Colonic mucosa (tissue), 4 donors: ENCODE data around the gene RASSF5. TPM values are rescaled to one million over a fixed set of nuclear protein-coding genes. Genes with fewer than 3 reads are reported as not detected.

Experiments used
- DNase-seq: peaks from one replicate; pipeline ENCODE4 v3.0.0-alpha.2; 2020
- H3K27ac ChIP-seq: fragments of 200-600 bp; one replicate; pipeline ENCODE4 v1.8.0; 2021
- H3K27me3 ChIP-seq: fragments of 200-600 bp; one replicate; pipeline ENCODE4 v1.8.0; 2021
- H3K36me3 ChIP-seq: fragments of 200-600 bp; one replicate; pipeline ENCODE4 v1.8.0; 2021
- H3K4me1 ChIP-seq: fragments of 200-600 bp; one replicate; pipeline ENCODE4 v1.8.0; 2021; ENCODE audit warnings: mild to moderate bottlenecking
- H3K4me3 ChIP-seq: fragments of 200-600 bp; one replicate; pipeline ENCODE4 v1.8.0; 2021
- H3K9ac ChIP-seq, 2 donors: one replicate each; pipeline ENCODE4 v1.7.0; 2013; ENCODE audit warnings: control low read depth in 2 of 2, low read depth in 2 of 2, low read length in 2 of 2
- H3K9me3 ChIP-seq: fragments of 200-600 bp; one replicate; pipeline ENCODE4 v1.8.0; 2021
- CTCF ChIP-seq: fragments of 200-600 bp; IDR thresholded peaks from one replicate; pipeline ENCODE4 v1.8.0; 2022; ENCODE audit warnings: antibody characterized with exemption, mild to moderate bottlenecking
- intact Hi-C: fragments of 100-400 bp; cut with DNase I; formaldehyde crosslinking; loops from one replicate; pipeline ENCODE4 v1.14.1; 2022
- total RNA-seq, 2 donors: library from RNA; stranded (reverse); fragmentation: NEBNext Ultra II Directional in 1 of 2; extraction: Animal tissue kit (Norgen Biotek cat#: 25700) in 1 of 2; gene quantifications; one replicate each; pipeline ENCODE4 v1.2.1, GENCODE V29; 2021
- donor health status: healthy.
- donor health status: DM: no; HTN: no; CAD: no.
- donor health status: DM: no; HTN: no; CAD: no.

Gene RASSF5
- total RNA-seq, 2 donors from 2014 or later = 4.9 to 5.4 TPM

- H3K36me3 ChIP-seq = no peaks in the 10 kb centered on the region
- H3K9ac ChIP-seq = no peak overlapping the region
- H3K4me3 ChIP-seq = no peak overlapping the region
- H3K27me3 ChIP-seq = no peaks in the 10 kb centered on the region
- intact Hi-C loops = no loop called here
- no peak for DNase-seq
- H3K27ac ChIP-seq = no peak overlapping the region
- TF ChIP-seq CTCF = no peak
- H3K9me3 ChIP-seq = no peaks in the 10 kb centered on the region
- no peaks in the 10 kb centered on the region for H3K4me1 ChIP-seq
Observed at GRCh38 chr1:206529425-206529824, 22.1 kb downstream of the RASSF5 start.

- DNase-seq = no peak
- no peaks in the 10 kb centered on the region for H3K4me1 ChIP-seq
- no peak overlapping the region for H3K27ac ChIP-seq
- intact Hi-C loops = no loop called here
- H3K4me3 ChIP-seq = no peak overlapping the region
- TF ChIP-seq CTCF = no peak
- H3K36me3 ChIP-seq = no peaks in the 10 kb centered on the region
- no peaks in the 10 kb centered on the region for H3K27me3 ChIP-seq
- no peak overlapping the region for H3K9ac ChIP-seq
- no peaks in the 10 kb centered on the region for H3K9me3 ChIP-seq
Observed at GRCh38 chr1:206532368-206532767, 25.0 kb downstream of the RASSF5 start.

- Histone ChIP-seq H3K9me3 (no peaks in the 10 kb centered on the region), H3K27me3 (no peaks in the 10 kb centered on the region), H3K4me3 (no peak overlapping the region), H3K9ac (no peak overlapping the region), H3K4me1 (no peaks in the 10 kb centered on the region), H3K27ac (no peak overlapping the region), H3K36me3 (no peaks in the 10 kb centered on the region)
- no peak for DNase-seq
- no peak for TF ChIP-seq CTCF
- intact Hi-C loops = no loop called here
Observed at GRCh38 chr1:206534552-206534951, 27.2 kb downstream of the RASSF5 start.

- Histone ChIP-seq H3K9ac (no peak overlapping the region), H3K9me3 (no peaks in the 10 kb centered on the region), H3K4me3 (no peak overlapping the region), H3K27ac (no peak overlapping the region), H3K4me1 (peaks cover 4% of the 10 kb centered on the region), H3K27me3 (no peaks in the 10 kb centered on the region), H3K36me3 (no peaks in the 10 kb centered on the region)
- no peak for TF ChIP-seq CTCF
- DNase-seq = no peak
- intact Hi-C loops = no loop called here
Observed at GRCh38 chr1:206535853-206536188, 28.5 kb downstream of the RASSF5 start.

- H3K4me1 ChIP-seq = peaks cover 4% of the 10 kb centered on the region
- H3K9ac ChIP-seq = no peak overlapping the region
- DNase-seq = no peak
- intact Hi-C loops = no loop called here
- no peak overlapping the region for H3K27ac ChIP-seq
- no peak for TF ChIP-seq CTCF
- no peaks in the 10 kb centered on the region for H3K36me3 ChIP-seq
- H3K4me3 ChIP-seq = no peak overlapping the region
- H3K9me3 ChIP-seq = no peaks in the 10 kb centered on the region
- no peaks in the 10 kb centered on the region for H3K27me3 ChIP-seq
Observed at GRCh38 chr1:206537141-206537540, 29.8 kb downstream of the RASSF5 start.
